PFSK-1 (cell line): Measurements from ENCODE around the gene BCAR3.

Experiments
- POLR2AphosphoS5 ChIP-seq: IDR thresholded peaks from 2 replicates; pipeline ENCODE4 v1.6.1; 2012; ENCODE audit warnings: low read depth, mild to moderate bottlenecking, control low read depth, low read length, moderate library complexity
- TAF1 ChIP-seq: IDR thresholded peaks from 2 replicates; pipeline ENCODE4 v1.6.1; 2012; ENCODE audit warnings: low read length, control low read depth, borderline replicate concordance; ENCODE audit not compliant: insufficient read depth
- TF ChIP-seq, protein P1 (sequence below), 2 experiments: IDR thresholded peaks; 2 replicates each; pipeline versions ENCODE4 v1.6.1 to v1.8.0; 2011 to 2012; ENCODE audit warnings: low read depth in 2 of 2, low read length in 2 of 2, control low read depth in 1 of 2, inconsistent platforms in 1 of 2, mild to moderate bottlenecking in 1 of 2, moderate library complexity in 1 of 2; ENCODE audit not compliant: insufficient read depth in 1 of 2

DNA sequence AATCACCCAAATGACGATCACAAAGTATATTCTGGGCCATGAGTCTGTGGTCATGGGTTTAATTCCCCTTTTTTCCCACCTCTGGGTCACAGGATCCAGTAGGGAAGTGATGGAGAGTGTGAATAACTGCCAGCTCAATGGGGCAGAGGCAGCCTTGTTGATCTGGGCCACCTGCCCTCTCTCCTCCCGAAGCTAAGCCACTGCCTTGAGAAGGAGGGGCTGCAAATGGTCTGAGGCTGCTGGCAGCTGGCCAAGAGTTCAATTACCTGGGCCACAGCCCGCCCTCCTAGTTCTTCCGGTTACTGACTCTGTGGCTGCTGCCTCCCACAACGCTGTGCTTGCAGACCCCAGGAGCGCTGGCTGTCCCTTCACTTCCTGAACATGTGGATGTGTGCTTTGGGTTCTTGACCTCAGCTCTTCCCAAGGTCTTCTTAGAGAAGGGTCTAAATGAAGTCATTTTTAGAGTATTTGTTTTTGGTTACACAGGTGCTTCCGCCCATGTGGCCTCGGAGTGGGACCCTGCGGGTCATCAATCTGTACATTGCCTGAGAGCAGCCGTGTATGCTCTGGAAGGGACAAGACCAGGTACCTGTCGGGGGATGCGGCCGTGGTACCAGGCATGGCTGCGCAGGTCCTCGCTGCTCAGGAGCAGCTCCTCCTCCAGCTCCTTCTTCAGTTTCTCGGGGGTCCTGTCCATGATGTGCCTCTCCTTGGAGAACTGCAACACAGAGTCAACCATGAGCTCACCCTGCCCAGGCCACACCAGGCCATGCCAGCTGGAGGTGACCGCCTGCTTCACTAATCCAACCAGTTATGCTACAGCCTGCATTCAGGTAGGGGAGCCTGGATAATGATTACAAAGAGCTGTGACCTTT, 89.7 kb downstream of the BCAR3 start:
- TF ChIP-seq, protein P1, sequence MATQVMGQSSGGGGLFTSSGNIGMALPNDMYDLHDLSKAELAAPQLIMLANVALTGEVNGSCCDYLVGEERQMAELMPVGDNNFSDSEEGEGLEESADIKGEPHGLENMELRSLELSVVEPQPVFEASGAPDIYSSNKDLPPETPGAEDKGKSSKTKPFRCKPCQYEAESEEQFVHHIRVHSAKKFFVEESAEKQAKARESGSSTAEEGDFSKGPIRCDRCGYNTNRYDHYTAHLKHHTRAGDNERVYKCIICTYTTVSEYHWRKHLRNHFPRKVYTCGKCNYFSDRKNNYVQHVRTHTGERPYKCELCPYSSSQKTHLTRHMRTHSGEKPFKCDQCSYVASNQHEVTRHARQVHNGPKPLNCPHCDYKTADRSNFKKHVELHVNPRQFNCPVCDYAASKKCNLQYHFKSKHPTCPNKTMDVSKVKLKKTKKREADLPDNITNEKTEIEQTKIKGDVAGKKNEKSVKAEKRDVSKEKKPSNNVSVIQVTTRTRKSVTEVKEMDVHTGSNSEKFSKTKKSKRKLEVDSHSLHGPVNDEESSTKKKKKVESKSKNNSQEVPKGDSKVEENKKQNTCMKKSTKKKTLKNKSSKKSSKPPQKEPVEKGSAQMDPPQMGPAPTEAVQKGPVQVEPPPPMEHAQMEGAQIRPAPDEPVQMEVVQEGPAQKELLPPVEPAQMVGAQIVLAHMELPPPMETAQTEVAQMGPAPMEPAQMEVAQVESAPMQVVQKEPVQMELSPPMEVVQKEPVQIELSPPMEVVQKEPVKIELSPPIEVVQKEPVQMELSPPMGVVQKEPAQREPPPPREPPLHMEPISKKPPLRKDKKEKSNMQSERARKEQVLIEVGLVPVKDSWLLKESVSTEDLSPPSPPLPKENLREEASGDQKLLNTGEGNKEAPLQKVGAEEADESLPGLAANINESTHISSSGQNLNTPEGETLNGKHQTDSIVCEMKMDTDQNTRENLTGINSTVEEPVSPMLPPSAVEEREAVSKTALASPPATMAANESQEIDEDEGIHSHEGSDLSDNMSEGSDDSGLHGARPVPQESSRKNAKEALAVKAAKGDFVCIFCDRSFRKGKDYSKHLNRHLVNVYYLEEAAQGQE (IDR thresholded peaks at IDR 0.05; ENCODE audit: insufficient read depth in 1 of 2, low read depth in 2 of 2, low read length in 2 of 2), result peak; percentile 7 to 72; a peak in 2 of 4 replicates
- TF ChIP-seq TAF1 (0 out of 2 replicates have a peak, but pooled peaks have one; percentile 22), POLR2AphosphoS5 (peak; percentile 50)
